ENCODE results near the gene PPP1R14D. TPM values are rescaled to one million over a fixed set of nuclear protein-coding genes. Genes with fewer than 3 reads are reported as not detected.

PPP1R14D gene
- total and polyA plus RNA-seq, 2 donors (not counting 3 experiments of a cell fraction or from before 2014, with no cell fraction given): not detected

GRCh38 chr15:40807028-40807887 lies 21.2 kb downstream of the PPP1R14D start, which contains the start of the genes DNAJC17 and ZFYVE19:
TSS of gene DNAJC17 (minus strand) at chr15:40807473. CDS start at chr15:40807446, 27 bp downstream.
TSS of gene ZFYVE19 (plus strand) at chr15:40807089. CDS start at chr15:40807590, 501 bp downstream.
- peak; percentile 98 for DNase-seq (ENCODE audit: low read depth, low spot score)
- H3K79me2 ChIP-seq (ENCODE audit: control insufficient read depth, insufficient read depth, low read length): peaks cover 27% of the 10 kb centered on the region
- intact Hi-C loops (cut with micrococcal nuclease): loop anchor here (1.0 to 10.0 kb wide), 6 partner anchors 11 to 212 kb away; partner anchors contain the start of genes KNL1 and RMDN3
- dilution Hi-C loops (cut with MboI; ENCODE audit: extremely low pct_ligation_motif_present, low sequenced_read_pairs): no loop called here
- ChIA-PET POLR2A (interaction anchor here (0.6 to 0.7 kb wide), 4 partner anchors 11 to 208 kb away, joined by 4 to 5 read pairs (median 4); partner anchors contain the start of gene RAD51), CTCF (interaction anchor here (1.0 to 2.6 kb wide), 8 partner anchors 13 to 87 kb away, joined by 3 to 9 read pairs (median 4); partner anchors contain the start of genes C15orf62 and VPS18)
- H3K9me1 ChIP-seq (replicated peaks; ENCODE audit: control insufficient read depth, extremely low read depth, insufficient read depth, low read length): no peaks in the 10 kb centered on the region
- peak within 1 kb of the TSS; percentile 95 for H2AFZ ChIP-seq (ENCODE audit: low read depth, low read length)
- TF ChIP-seq POLR2AphosphoS5 (IDR thresholded peaks at IDR 0.05; ENCODE audit: insufficient read depth, low read depth, low read length) (peak; percentile 90), POLR2A (IDR thresholded peaks at IDR 0.05; ENCODE audit: low read depth, low read length) (peak; percentile 85), JUN (IDR thresholded peaks at IDR 0.05; ENCODE audit: borderline replicate concordance, insufficient read depth, insufficient read length, low read depth) (no peak), CTCF (IDR thresholded peaks at IDR 0.05; ENCODE audit: extremely low read depth in 1 of 2, insufficient read depth in 1 of 2, low read depth in 1 of 2, low read length in 2 of 2) (peak in 1 of 2 donors; percentile 3)
- BruUV-seq (replicated peaks): TSS peak; percentile 60
- H3K9ac ChIP-seq (replicated peaks; ENCODE audit: extremely low read depth, insufficient read depth, low read length): peak within 1 kb of the TSS; percentile 66
- peak within 1 kb of the TSS; percentile 85 for H3K4me2 ChIP-seq (ENCODE audit: insufficient read depth, low read length)
- FAIRE-seq: peak; percentile 99
- H3K4me1 ChIP-seq (ENCODE audit: control insufficient read depth, extremely low read depth, insufficient read depth, low read length): peaks cover 14% of the 10 kb centered on the region
- H3K4me3 ChIP-seq (replicated peaks in 1 of 3; ENCODE audit: insufficient read depth in 1 of 3, low read depth in 1 of 3, low read length in 3 of 3): peak within 1 kb of the TSS; percentile 64 to 67 (median 64)
- no peaks in the 10 kb centered on the region for H4K20me1 ChIP-seq (replicated peaks; ENCODE audit: control insufficient read depth, extremely low read depth, insufficient read depth, low read length)
- peaks cover 2 to 12% of the 10 kb centered on the region in 2 experiments for H3K36me3 ChIP-seq (ENCODE audit: control insufficient read depth in 2 of 2, extremely low read depth in 1 of 2, insufficient read depth in 2 of 2, low read length in 2 of 2)
- H3K27ac ChIP-seq (ENCODE audit: insufficient read depth, low read depth, low read length): peak within 1 kb of the TSS; percentile 27
- no peaks in the 10 kb centered on the region for H3K27me3 ChIP-seq (ENCODE audit: control insufficient read depth in 2 of 2, insufficient read depth in 2 of 2, low read length in 2 of 2)
- no peaks in the 10 kb centered on the region for H3K9me3 ChIP-seq (replicated peaks; ENCODE audit: control insufficient read depth, insufficient read depth, low read length)

All from endothelial cell of umbilical vein (primary cell).